Measurements from ENCODE around the gene UNC5B.

GRCh38 chr10:71255808-71256660 is 43.7 kb downstream of the UNC5B start:
- TF ChIP-seq CTCF (IDR thresholded peaks at IDR 0.05) (no peak), EP300 (IDR thresholded peaks at IDR 0.05) (no peak), POLR2AphosphoS5 (IDR thresholded peaks at IDR 0.05) (no peak), POLR2A (IDR thresholded peaks at IDR 0.05) (peak in 1 of 4 donors; percentile 14)

Data from upper lobe of left lung (tissue), 4 donors.